Breast epithelium (tissue), 3 donors: Measurements from ENCODE around the gene THAP10.

Source experiments
- POLR2A ChIP-seq: fragments of 450-650 bp; IDR thresholded peaks from one replicate; pipeline ENCODE4 v1.6.1; 2016; ENCODE audit warnings: antibody characterized with exemption, mild to moderate bottlenecking, moderate library complexity
- TF ChIP-seq, protein P1 (sequence below), 3 donors: fragments of 450-650 bp; IDR thresholded peaks; one replicate each; pipeline ENCODE4 v1.5.1; 2016 to 2017; ENCODE audit warnings: antibody characterized with exemption in 3 of 3, mild to moderate bottlenecking in 3 of 3, moderate library complexity in 3 of 3

GRCh38 chr15:70855764-70856163 is 36.5 kb downstream of the THAP10 start:
- TF ChIP-seq, protein P1, sequence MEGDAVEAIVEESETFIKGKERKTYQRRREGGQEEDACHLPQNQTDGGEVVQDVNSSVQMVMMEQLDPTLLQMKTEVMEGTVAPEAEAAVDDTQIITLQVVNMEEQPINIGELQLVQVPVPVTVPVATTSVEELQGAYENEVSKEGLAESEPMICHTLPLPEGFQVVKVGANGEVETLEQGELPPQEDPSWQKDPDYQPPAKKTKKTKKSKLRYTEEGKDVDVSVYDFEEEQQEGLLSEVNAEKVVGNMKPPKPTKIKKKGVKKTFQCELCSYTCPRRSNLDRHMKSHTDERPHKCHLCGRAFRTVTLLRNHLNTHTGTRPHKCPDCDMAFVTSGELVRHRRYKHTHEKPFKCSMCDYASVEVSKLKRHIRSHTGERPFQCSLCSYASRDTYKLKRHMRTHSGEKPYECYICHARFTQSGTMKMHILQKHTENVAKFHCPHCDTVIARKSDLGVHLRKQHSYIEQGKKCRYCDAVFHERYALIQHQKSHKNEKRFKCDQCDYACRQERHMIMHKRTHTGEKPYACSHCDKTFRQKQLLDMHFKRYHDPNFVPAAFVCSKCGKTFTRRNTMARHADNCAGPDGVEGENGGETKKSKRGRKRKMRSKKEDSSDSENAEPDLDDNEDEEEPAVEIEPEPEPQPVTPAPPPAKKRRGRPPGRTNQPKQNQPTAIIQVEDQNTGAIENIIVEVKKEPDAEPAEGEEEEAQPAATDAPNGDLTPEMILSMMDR (IDR thresholded peaks at IDR 0.05) = no peak
- no peak for TF ChIP-seq POLR2A
